Spinal cord (tissue), 10 donors: ENCODE results near the gene PRR23C. TPM values are rescaled to one million over a fixed set of nuclear protein-coding genes. Genes with fewer than 3 reads are reported as not detected.
"Not testable (repeated sequence)": the region's sequence is repeated elsewhere in the genome, so short reads cannot be mapped to it uniquely, and the experiment has no call there.

Source experiments
- DNase-seq, 6 donors: peaks; one replicate each; pipeline versions ENCODE4 v3.0.0 to v3.0.0-alpha.2; 2013 to 2015; ENCODE audit warnings: low spot score in 6 of 6, low read depth in 4 of 6
- H3K27ac ChIP-seq: one replicate; pipeline ENCODE4 v1.5.1; 2013; ENCODE audit warnings: low read depth, low read length, control low read depth
- H3K27me3 ChIP-seq: one replicate; pipeline ENCODE4 v1.6.1; 2013; ENCODE audit warnings: low read length; ENCODE audit not compliant: control insufficient read depth, insufficient read depth
- H3K36me3 ChIP-seq: one replicate; pipeline ENCODE4 v1.6.1; 2013; ENCODE audit warnings: low read length; ENCODE audit not compliant: control insufficient read depth, insufficient read depth
- H3K4me1 ChIP-seq: one replicate; pipeline ENCODE4 v1.6.1; 2013; ENCODE audit warnings: low read length; ENCODE audit not compliant: control insufficient read depth, insufficient read depth
- H3K4me3 ChIP-seq: one replicate; pipeline ENCODE4 v1.5.1; 2013; ENCODE audit warnings: low read depth, low read length, control low read depth
- H3K9me3 ChIP-seq: one replicate; pipeline ENCODE4 v1.6.1; 2013; ENCODE audit warnings: low read length; ENCODE audit not compliant: control insufficient read depth, insufficient read depth
- WGBS: methylation state at CpG from one replicate; pipeline ENCODE4 v1.1.5; 2013; ENCODE audit warnings: missing lambda C conversion rate; ENCODE audit not compliant: insufficient coverage; 5-methylcytosine and 5-hydroxymethylcytosine counted together
- polyA plus RNA-seq, 2 donors: library from polyadenylated mRNA; unstranded; fragments of 120-200 nt; gene quantifications; one replicate each; pipeline ENCODE4 v1.2.1, GENCODE V29; 2013; ENCODE audit not compliant: insufficient read length in 2 of 2
- total RNA-seq, 2 donors: library from RNA; depleted of rRNA in 1 of 2; stranded (reverse); fragments of 120-200 nt in 1 of 2; fragments of >200 nt in 1 of 2; gene quantifications; one replicate each; pipeline versions ENCODE4 v1.2.3 to v1.2.4, GENCODE V29; 2013 to 2014
- donor health status: healthy.

PRR23C gene
- total and polyA plus RNA-seq, 4 donors = 0.10 to 0.11 TPM; not detected in 2

DNA sequence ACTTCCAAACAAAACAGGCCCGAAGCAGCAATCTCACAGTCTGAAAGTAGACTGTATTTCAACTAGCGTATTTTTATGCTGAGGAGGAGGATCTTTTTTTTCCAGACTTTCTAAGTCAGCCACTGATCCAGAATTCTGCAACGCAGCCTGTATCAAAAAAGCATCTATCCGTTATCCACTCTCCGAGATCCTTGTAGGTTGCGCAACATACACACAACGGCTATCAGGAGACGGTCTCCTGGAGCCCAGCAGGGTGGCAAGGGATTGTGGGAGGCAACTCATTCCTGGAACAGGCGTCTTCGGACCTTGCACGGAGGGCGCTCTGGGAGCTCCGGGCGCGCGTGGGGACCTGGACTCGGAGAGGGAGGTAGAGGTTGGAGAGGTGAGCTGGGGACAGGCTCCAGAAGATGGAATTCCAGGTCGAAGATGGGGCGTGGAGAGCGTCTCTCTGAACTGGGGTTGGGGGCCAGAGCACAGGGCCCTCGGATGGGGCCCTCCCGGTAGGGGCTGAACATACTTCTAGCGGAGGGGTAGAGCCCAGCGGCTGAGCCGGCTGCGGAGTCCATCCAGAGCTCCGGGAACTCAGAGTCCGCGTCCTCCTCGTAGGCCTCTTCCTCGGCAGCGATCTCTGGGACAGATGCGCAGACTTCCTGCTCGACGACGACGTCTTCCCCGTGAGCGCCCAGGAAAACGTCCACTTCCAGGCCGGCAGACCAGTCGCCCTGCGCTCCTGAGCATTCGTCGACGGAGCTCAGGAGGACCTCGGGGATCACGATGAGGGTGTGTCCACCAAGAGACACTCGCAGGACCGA is 932 bp downstream of the PRR23C start:
- H3K27ac ChIP-seq = no peak overlapping the region
- no peak for DNase-seq
- no peak overlapping the region for H3K4me3 ChIP-seq
- WGBS = 75% methylated on average over 48 of the region's 50 CpGs
- no peaks in the 10 kb centered on the region for H3K9me3 ChIP-seq
- H3K27me3 ChIP-seq = no peaks in the 10 kb centered on the region
- H3K36me3 ChIP-seq = no peaks in the 10 kb centered on the region
- no peaks in the 10 kb centered on the region for H3K4me1 ChIP-seq

DNA sequence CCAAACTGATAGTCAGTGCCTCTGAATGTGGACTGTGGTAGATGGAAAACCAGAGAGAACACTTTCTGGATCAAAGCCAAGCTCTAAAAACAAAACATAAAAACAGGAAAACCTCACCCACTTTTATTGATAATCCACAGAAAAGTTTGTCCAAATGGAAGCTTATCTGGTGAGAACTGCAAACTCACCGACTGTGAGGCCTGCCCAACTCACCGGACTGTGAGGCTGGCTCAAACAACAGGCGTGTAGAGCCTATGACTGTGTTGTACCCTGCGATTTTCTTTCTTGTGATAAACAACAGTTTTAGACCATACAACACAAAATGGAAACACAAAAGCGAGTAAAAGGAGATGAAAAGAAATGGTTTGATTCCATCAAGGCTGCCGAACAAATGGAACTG is 7.2 kb downstream of the PRR23C start:
- H3K27me3 ChIP-seq = no peaks in the 10 kb centered on the region
- DNase-seq = no peak
- 84% methylated on average over 4 of the region's 6 CpGs for WGBS
- H3K36me3 ChIP-seq = no peaks in the 10 kb centered on the region
- no peaks in the 10 kb centered on the region for H3K4me1 ChIP-seq
- H3K4me3 ChIP-seq = no peak overlapping the region
- H3K27ac ChIP-seq = no peak overlapping the region
- no peaks in the 10 kb centered on the region for H3K9me3 ChIP-seq

DNA sequence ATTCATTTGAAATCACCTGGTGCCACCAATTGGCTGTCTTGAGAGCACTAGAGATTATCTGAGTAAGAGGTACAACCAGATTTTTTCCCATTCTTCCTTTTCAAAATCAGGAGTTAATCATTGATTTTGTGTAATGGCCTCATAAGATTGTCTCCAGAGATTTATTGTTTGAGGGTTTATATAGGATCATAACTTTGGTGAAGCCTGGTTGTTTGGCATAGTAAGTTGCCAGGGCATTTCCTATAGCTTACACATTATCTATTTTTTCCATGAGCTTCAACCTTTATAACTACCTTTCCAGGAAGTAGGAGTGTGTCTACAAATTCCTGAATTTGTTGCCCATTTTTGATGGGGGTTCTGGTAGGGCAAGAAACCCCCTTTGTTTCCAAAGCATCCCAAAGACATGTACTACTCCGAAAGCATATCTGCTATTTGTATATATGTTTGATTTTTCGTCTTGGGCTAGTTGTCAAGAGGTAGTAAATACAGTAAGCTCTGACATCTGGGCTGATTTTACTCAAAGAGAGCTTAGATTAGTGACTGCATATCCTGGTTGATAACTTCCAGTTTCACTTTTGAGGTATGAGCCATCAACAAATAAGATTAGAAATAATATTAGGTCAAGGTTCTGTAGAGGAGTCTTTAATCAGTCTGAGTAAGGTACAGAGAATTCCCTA is 12.2 kb downstream of the PRR23C start:
- Histone ChIP-seq H3K36me3 (no peaks in the 10 kb centered on the region), H3K27me3 (no peaks in the 10 kb centered on the region), H3K4me3 (no peak overlapping the region), H3K9me3 (no peaks in the 10 kb centered on the region), H3K4me1 (no peaks in the 10 kb centered on the region), H3K27ac (no peak overlapping the region)
- DNase-seq = no peak
- WGBS = no CpG with 5 or more reads among the region's 2 CpGs

DNA sequence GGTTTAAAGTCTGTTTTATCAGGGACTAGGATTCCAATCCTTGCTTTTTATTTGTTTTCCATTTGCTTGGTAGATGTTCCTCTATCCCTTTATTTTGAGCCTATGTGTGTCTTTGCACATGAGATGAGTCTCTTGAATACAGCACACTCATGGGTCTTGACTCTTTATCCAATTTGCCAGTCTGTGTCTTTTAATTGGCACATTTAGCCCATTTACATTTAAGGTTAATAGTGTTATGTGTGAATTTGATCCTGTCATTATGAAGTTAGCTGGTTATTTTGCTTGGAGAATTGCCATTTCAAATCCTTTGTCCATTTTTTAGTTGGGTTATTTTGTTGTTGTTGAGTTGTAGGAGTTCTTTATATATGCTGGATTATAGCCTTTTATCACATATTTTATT is 14.1 kb downstream of the PRR23C start:
- H3K27me3 ChIP-seq, H3K4me1 ChIP-seq, H3K27ac ChIP-seq, H3K4me3 ChIP-seq, DNase-seq, H3K36me3 ChIP-seq, H3K9me3 ChIP-seq: not testable (repeated sequence)

DNA sequence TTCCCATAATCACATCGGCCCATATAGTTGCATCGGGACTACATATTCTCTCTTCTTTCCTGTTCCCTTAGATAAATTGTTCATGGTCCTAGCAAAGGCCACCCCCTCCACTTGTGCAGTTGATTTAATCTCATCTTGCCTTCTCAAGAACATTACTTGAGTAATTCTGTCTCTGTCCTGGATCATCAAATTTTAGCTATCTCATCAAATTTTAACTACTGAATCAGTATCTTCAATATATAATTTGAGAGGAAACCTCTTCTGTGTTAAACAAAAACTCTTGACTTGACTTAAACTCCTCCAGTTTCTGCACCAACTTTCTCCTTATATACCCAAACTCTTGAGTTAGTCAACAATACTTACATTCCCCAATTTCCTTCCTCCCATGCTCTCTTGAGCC is 19.7 kb downstream of the PRR23C start:
- H3K36me3 ChIP-seq = no peaks in the 10 kb centered on the region
- H3K4me1 ChIP-seq = no peaks in the 10 kb centered on the region
- no peaks in the 10 kb centered on the region for H3K9me3 ChIP-seq
- DNase-seq = no peak
- H3K27me3 ChIP-seq = no peaks in the 10 kb centered on the region
- no peak overlapping the region for H3K27ac ChIP-seq
- no peak overlapping the region for H3K4me3 ChIP-seq
- WGBS = 92% methylated on average over 2 of the region's 2 CpGs

DNA sequence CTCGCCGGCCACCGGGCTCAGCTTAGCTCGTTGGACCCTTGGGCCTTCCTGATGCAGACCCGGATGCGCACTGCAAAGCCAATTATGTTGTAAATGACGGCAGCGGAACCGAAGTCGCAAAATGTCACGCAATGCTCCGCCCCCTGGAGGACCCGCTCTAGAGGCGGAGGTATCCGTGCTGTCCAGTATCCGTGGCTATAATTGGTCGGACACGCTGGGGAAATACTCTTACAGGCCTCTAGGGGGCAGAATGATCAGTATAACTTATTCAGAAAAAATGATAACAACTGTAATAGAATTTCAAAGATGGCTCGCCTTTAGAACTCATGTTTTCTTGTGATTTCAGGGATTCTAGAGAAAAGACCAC is 23.8 kb downstream of the PRR23C start, which contains the start of gene PRR23B:
TSS of gene PRR23B (minus strand) at position 59 of the 367 bp plus-strand sequence. CDS start 265 bp downstream, outside the sequence.
- H3K4me3 ChIP-seq = no peak within 1 kb of the TSS
- no peaks in the 10 kb centered on the region for H3K4me1 ChIP-seq
- no peaks in the 10 kb centered on the region for H3K36me3 ChIP-seq
- DNase-seq = no peak
- WGBS = 71% methylated on average over 15 of the region's 19 CpGs
- H3K27ac ChIP-seq = no peak within 1 kb of the TSS
- no peaks in the 10 kb centered on the region for H3K9me3 ChIP-seq
- H3K27me3 ChIP-seq = peaks cover 2% of the 10 kb centered on the region

DNA sequence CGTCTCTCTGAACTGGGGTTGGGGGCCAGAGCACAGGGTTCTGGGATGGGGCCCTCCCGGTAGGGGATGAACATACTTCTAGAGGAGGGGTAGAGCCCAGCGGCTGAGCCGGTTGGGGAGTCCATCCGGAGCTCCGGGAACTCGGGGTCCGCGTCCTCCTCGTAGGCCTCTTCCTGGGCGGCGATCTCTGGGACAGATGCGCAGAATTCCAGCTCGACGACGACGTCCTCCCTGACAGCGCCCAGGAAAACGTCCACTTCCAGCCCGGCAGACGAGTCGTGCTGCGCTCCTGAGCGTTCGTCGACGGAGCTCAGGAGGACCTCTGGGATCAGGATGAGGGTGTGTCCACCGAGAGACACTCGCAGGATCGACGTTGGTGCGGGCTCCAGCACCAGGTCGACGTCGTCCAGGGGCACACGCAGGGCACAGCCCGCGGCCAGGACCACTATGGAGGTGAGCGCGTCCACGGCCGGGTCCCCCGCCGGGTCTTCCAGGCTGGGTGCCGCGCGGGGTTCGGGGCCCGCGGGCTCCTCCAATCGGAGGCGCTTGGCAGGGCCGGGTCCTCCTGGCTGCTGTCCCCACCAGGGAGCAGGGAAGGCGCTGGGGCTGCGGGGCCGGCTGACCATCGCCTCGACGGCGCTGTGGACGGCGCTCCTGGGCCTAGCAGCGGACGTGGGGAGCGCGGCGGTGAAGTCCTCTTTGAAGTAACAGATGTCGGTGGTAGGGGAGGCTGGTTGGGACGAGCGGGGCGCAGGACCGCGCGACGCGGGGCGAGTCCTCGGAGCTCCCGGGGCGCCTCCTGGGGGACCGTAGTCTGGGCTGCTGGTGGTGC is 24.4 kb downstream of the PRR23C start:
- H3K36me3 ChIP-seq = no peaks in the 10 kb centered on the region
- no peaks in the 10 kb centered on the region for H3K4me1 ChIP-seq
- peaks cover 2% of the 10 kb centered on the region for H3K27me3 ChIP-seq
- 56% methylated on average over 81 of the region's 81 CpGs for WGBS
- no peaks in the 10 kb centered on the region for H3K9me3 ChIP-seq
- DNase-seq = no peak
- H3K4me3 ChIP-seq = no peak overlapping the region
- H3K27ac ChIP-seq = no peak overlapping the region

DNA sequence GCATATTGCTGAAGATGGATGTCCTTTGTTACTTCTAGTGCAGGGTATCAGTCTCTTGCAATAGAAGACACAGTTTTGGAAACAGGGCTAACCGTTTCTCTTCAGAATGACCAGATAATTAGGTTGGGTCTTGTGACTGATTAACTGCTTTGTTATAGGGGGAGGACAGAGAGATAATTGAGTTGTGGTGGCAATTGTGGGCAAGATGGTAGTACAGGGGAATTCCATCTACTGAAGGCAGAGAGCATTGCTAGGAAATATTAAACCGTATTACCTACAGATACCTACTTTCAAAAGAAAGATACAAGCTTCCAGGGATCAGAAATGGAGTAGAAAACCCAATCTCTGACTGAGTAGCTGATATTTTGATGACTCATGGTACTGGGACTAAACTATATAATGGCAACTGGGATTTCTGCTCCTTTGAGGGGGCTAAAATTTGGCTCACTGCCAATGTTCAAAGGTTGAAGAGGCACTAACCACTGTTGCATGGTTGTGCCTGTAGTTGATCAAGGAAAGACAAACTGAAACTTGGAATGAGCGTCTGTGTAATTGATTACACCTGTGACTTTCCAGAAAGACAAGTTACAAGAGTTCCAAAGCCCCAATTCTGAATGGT is 28.2 kb downstream of the PRR23C start:
- H3K27ac ChIP-seq = no peak overlapping the region
- H3K27me3 ChIP-seq = peaks cover 2% of the 10 kb centered on the region
- peaks cover 2% of the 10 kb centered on the region for H3K9me3 ChIP-seq
- DNase-seq = no peak
- WGBS = 33% methylated on average over 1 of the region's 3 CpGs
- H3K36me3 ChIP-seq = no peaks in the 10 kb centered on the region
- H3K4me1 ChIP-seq = no peaks in the 10 kb centered on the region
- no peak overlapping the region for H3K4me3 ChIP-seq

DNA sequence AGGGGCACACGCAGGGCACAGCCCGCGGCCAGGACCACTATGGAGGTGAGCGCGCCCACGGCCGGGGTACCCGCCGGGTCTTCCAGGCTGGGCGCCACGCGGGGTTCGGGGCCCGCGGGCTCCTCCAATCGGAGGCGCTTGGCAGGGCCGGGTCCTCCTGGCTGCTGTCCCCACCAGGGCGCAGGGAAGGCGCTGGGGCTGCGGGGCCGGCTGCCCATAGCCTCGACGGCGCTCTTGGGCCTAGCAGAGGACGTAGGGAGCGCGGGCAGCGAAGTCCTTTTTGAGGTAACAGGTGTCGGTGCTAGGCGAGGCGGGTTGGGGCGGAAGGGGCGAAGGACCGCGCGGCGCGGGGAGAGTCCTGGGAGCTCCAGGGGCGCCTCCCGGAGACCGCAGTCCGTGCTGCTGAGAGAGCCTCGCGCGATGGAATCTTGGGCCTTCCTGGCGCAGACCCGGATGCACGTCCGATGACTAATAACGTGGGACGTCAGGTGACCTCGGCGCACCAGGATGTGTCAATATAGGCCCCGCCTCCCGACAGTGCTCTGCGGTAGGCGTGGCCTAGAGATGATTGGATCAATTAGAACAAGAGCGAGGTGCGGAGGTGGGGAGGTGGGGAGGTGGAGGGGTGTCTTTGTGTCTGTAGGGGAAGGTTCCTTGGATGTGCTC is 38.5 kb downstream of the PRR23C start, which contains the start of gene PRR23A:
TSS of gene PRR23A (minus strand) at position 218 of the 666 bp plus-strand sequence. CDS start at position 218, 0 bp downstream.
- 72% methylated on average over 58 of the region's 60 CpGs for WGBS
- Histone ChIP-seq H3K4me1 (no peaks in the 10 kb centered on the region), H3K27me3 (no peaks in the 10 kb centered on the region), H3K4me3 (no peak within 1 kb of the TSS), H3K27ac (no peak within 1 kb of the TSS), H3K36me3 (no peaks in the 10 kb centered on the region), H3K9me3 (peaks cover 3% of the 10 kb centered on the region)
- DNase-seq = no peak
